ENCODE data around the gene FAM163B. TPM values are rescaled to one million over a fixed set of nuclear protein-coding genes. Genes with fewer than 3 reads are reported as not detected.

The FAM163B gene
- total RNA-seq, 1 donor from 2014 or later = not detected

GRCh38 chr9:133582501-133583045, 26.6 kb downstream of the FAM163B start:
- no peak for TF ChIP-seq CTCF (IDR thresholded peaks at IDR 0.05)
- no peaks in the 10 kb centered on the region for H3K36me3 Mint-ChIP-seq (ENCODE audit: unreplicated experiment)
- peaks cover 57% of the 10 kb centered on the region for H3K27me3 Mint-ChIP-seq (ENCODE audit: unreplicated experiment)
- no peak overlapping the region for H3K27ac Mint-ChIP-seq (ENCODE audit: unreplicated experiment)
- no peaks in the 10 kb centered on the region for H3K9me3 Mint-ChIP-seq (ENCODE audit: unreplicated experiment)
- peaks cover 14% of the 10 kb centered on the region for H3K4me1 Mint-ChIP-seq (ENCODE audit: unreplicated experiment)
- no peak overlapping the region for H3K4me3 Mint-ChIP-seq (ENCODE audit: unreplicated experiment)
- no peak for DNase-seq (ENCODE audit: extremely low spot score, unreplicated experiment)

- Mint-ChIP-seq H3K36me3 (ENCODE audit: unreplicated experiment) (no peaks in the 10 kb centered on the region), H3K4me3 (ENCODE audit: unreplicated experiment) (no peak overlapping the region), H3K9me3 (ENCODE audit: unreplicated experiment) (no peaks in the 10 kb centered on the region), H3K27me3 (ENCODE audit: unreplicated experiment) (peaks cover 60% of the 10 kb centered on the region), H3K4me1 (ENCODE audit: unreplicated experiment) (peaks cover 17% of the 10 kb centered on the region), H3K27ac (ENCODE audit: unreplicated experiment) (no peak overlapping the region)
- no peak for DNase-seq (ENCODE audit: extremely low spot score, unreplicated experiment)
- TF ChIP-seq CTCF (IDR thresholded peaks at IDR 0.05) = no peak
Measured at GRCh38 chr9:133581513-133582343, 27.5 kb downstream of the FAM163B start.

GRCh38 chr9:133581011-133581410, 28.2 kb downstream of the FAM163B start:
- H3K9me3 Mint-ChIP-seq (ENCODE audit: unreplicated experiment) = no peaks in the 10 kb centered on the region
- H3K27ac Mint-ChIP-seq (ENCODE audit: unreplicated experiment) = no peak overlapping the region
- TF ChIP-seq CTCF (IDR thresholded peaks at IDR 0.05) = no peak
- peaks cover 61% of the 10 kb centered on the region for H3K27me3 Mint-ChIP-seq (ENCODE audit: unreplicated experiment)
- DNase-seq (ENCODE audit: extremely low spot score, unreplicated experiment) = no peak
- H3K4me3 Mint-ChIP-seq (ENCODE audit: unreplicated experiment) = no peak overlapping the region
- H3K36me3 Mint-ChIP-seq (ENCODE audit: unreplicated experiment) = no peaks in the 10 kb centered on the region
- H3K4me1 Mint-ChIP-seq (ENCODE audit: unreplicated experiment) = peaks cover 18% of the 10 kb centered on the region

- Mint-ChIP-seq H3K36me3 (ENCODE audit: unreplicated experiment) (no peaks in the 10 kb centered on the region), H3K27me3 (ENCODE audit: unreplicated experiment) (peaks cover 60% of the 10 kb centered on the region), H3K27ac (ENCODE audit: unreplicated experiment) (no peak overlapping the region), H3K4me1 (ENCODE audit: unreplicated experiment) (peaks cover 14% of the 10 kb centered on the region), H3K4me3 (ENCODE audit: unreplicated experiment) (no peak overlapping the region), H3K9me3 (ENCODE audit: unreplicated experiment) (no peaks in the 10 kb centered on the region)
- no peak for DNase-seq (ENCODE audit: extremely low spot score, unreplicated experiment)
- no peak for TF ChIP-seq CTCF (IDR thresholded peaks at IDR 0.05)
Measured at GRCh38 chr9:133580419-133580738, 28.8 kb downstream of the FAM163B start.

GRCh38 chr9:133579601-133580418, 29.4 kb downstream of the FAM163B start:
- Mint-ChIP-seq H3K27ac (ENCODE audit: unreplicated experiment) (no peak overlapping the region), H3K27me3 (ENCODE audit: unreplicated experiment) (peaks cover 55% of the 10 kb centered on the region)
- no peak for TF ChIP-seq CTCF (IDR thresholded peaks at IDR 0.05)

More at GRCh38 chr9:133579601-133580418, 29.4 kb downstream of the FAM163B start:
- H3K9me3 Mint-ChIP-seq (ENCODE audit: unreplicated experiment) = no peaks in the 10 kb centered on the region
- no peak overlapping the region for H3K4me3 Mint-ChIP-seq (ENCODE audit: unreplicated experiment)
- no peaks in the 10 kb centered on the region for H3K36me3 Mint-ChIP-seq (ENCODE audit: unreplicated experiment)
- DNase-seq (ENCODE audit: extremely low spot score, unreplicated experiment) = no peak
- peaks cover 10% of the 10 kb centered on the region for H3K4me1 Mint-ChIP-seq (ENCODE audit: unreplicated experiment)

Measured in osteocyte (in vitro differentiated cells).